Activated CD4-positive, alpha-beta T cell treated with anti-CD3 and anti-CD28 coated beads, Interleukin-10, Interleukin-2, amounts not matched to agents 100 ng/mL and 50 ng/mL, durations not matched to agents 16 hours and 8 hours (primary cell): Measurements from ENCODE around the gene TAF4B.
"Not testable (repeated sequence)": the region's sequence is repeated elsewhere in the genome, so short reads cannot be mapped to it uniquely, and the experiment has no call there.

Source experiments
- DNase-seq: peaks from one replicate; pipeline ENCODE4 v3.0.0-alpha.2; 2020

Gene TAF4B

GRCh38 chr18:26237363-26237762 is 11.1 kb downstream of the TAF4B start:
- DNase-seq, result not testable (repeated sequence)

- not testable (repeated sequence) for DNase-seq
Measured at GRCh38 chr18:26238718-26239117, 12.5 kb downstream of the TAF4B start.

GRCh38 chr18:26242392-26242791 is 16.1 kb downstream of the TAF4B start:
- DNase-seq, result not testable (repeated sequence)

GRCh38 chr18:26245434-26245833 is 19.2 kb downstream of the TAF4B start:
- not testable (repeated sequence) for DNase-seq

GRCh38 chr18:26252411-26252810 is 26.2 kb downstream of the TAF4B start:
- DNase-seq, result no peak

GRCh38 chr18:26254808-26255207 is 28.6 kb downstream of the TAF4B start:
- DNase-seq, result peak; percentile 8

GRCh38 chr18:26255695-26256622 is 29.7 kb downstream of the TAF4B start:
- DNase-seq, result no peak

- no peak for DNase-seq
Measured at GRCh38 chr18:26258711-26259110, 32.5 kb downstream of the TAF4B start.

- not testable (repeated sequence) for DNase-seq
Measured at GRCh38 chr18:26259416-26259815, 33.2 kb downstream of the TAF4B start.

- DNase-seq, result no peak
Measured at GRCh38 chr18:26262156-26262555, 35.9 kb downstream of the TAF4B start.

GRCh38 chr18:26267357-26267930 is 41.2 kb downstream of the TAF4B start:
- no peak for DNase-seq

GRCh38 chr18:26268454-26268853 is 42.2 kb downstream of the TAF4B start:
- no peak for DNase-seq

GRCh38 chr18:26271917-26272549 is 45.8 kb downstream of the TAF4B start:
- DNase-seq, result no peak

GRCh38 chr18:26277374-26277773 is 51.1 kb downstream of the TAF4B start:
- DNase-seq, result no peak

- DNase-seq, result no peak
Measured at GRCh38 chr18:26279428-26279827, 53.2 kb downstream of the TAF4B start.

GRCh38 chr18:26286008-26286407 is 59.8 kb downstream of the TAF4B start:
- DNase-seq, result peak; percentile 11

GRCh38 chr18:26287644-26288043 is 61.4 kb downstream of the TAF4B start:
- no peak for DNase-seq

GRCh38 chr18:26290385-26290784 is 64.1 kb downstream of the TAF4B start:
- no peak for DNase-seq

- DNase-seq, result peak; percentile 10
Measured at GRCh38 chr18:26293982-26294381, 67.7 kb downstream of the TAF4B start.

GRCh38 chr18:26298107-26298506 is 71.9 kb downstream of the TAF4B start:
- no peak for DNase-seq

- DNase-seq, result no peak
Measured at GRCh38 chr18:26301681-26302080, 75.4 kb downstream of the TAF4B start.

- not testable (repeated sequence) for DNase-seq
Measured at GRCh38 chr18:26303222-26303621, 77.0 kb downstream of the TAF4B start.

- DNase-seq, result no peak
Measured at GRCh38 chr18:26304511-26304910, 78.3 kb downstream of the TAF4B start.
